HUES6 (cell line): Measurements from ENCODE around the gene OR1I1.
"Not testable (repeated sequence)": the region's sequence is repeated elsewhere in the genome, so short reads cannot be mapped to it uniquely, and the experiment has no call there.

Source experiments
- H3K27ac ChIP-seq: 2 replicates; pipeline ENCODE4 v1.7.0; 2013; ENCODE audit warnings: low read depth, mild to moderate bottlenecking, low read length, inconsistent platforms
- H3K27me3 ChIP-seq: 2 replicates; pipeline ENCODE4 v1.6.1; 2013; ENCODE audit warnings: low read length; ENCODE audit not compliant: control insufficient read depth, insufficient read depth
- H3K36me3 ChIP-seq: 2 replicates; pipeline ENCODE4 v1.6.1; 2013; ENCODE audit warnings: low read length; ENCODE audit not compliant: control insufficient read depth, insufficient read depth
- H3K4me1 ChIP-seq: 2 replicates; pipeline ENCODE4 v1.6.1; 2013; ENCODE audit warnings: low read length; ENCODE audit not compliant: control insufficient read depth, insufficient read depth
- H3K4me3 ChIP-seq: 2 replicates; pipeline ENCODE4 v1.5.1; 2013; ENCODE audit warnings: low read depth, low read length
- H3K9ac ChIP-seq: one replicate; pipeline ENCODE4 v1.6.1; 2013; ENCODE audit warnings: mild to moderate bottlenecking, low read length
- H3K9me3 ChIP-seq: 2 replicates; pipeline ENCODE4 v1.6.1; 2013; ENCODE audit warnings: low read depth, low read length; ENCODE audit not compliant: control insufficient read depth, insufficient read depth

Gene OR1I1

GRCh38 chr19:15062036-15062435, 20.0 kb upstream of the OR1I1 start:
- no peak overlapping the region for H3K4me3 ChIP-seq
- H3K9ac ChIP-seq, result no peak overlapping the region
- H3K36me3 ChIP-seq, result no peaks in the 10 kb centered on the region
- H3K9me3 ChIP-seq, result 0 out of 2 replicates have a peak, but pooled peaks cover 2% of the 10 kb centered on the region
- peaks cover 29% of the 10 kb centered on the region; the same call in 1 of the 2 replicates for H3K27me3 ChIP-seq
- no peak overlapping the region for H3K27ac ChIP-seq
- no peaks in the 10 kb centered on the region for H3K4me1 ChIP-seq

GRCh38 chr19:15070386-15070785, 11.6 kb upstream of the OR1I1 start:
- H3K27me3 ChIP-seq, H3K27ac ChIP-seq, H3K4me1 ChIP-seq, H3K36me3 ChIP-seq, H3K9me3 ChIP-seq, H3K4me3 ChIP-seq, H3K9ac ChIP-seq: not testable (repeated sequence)

DNA sequence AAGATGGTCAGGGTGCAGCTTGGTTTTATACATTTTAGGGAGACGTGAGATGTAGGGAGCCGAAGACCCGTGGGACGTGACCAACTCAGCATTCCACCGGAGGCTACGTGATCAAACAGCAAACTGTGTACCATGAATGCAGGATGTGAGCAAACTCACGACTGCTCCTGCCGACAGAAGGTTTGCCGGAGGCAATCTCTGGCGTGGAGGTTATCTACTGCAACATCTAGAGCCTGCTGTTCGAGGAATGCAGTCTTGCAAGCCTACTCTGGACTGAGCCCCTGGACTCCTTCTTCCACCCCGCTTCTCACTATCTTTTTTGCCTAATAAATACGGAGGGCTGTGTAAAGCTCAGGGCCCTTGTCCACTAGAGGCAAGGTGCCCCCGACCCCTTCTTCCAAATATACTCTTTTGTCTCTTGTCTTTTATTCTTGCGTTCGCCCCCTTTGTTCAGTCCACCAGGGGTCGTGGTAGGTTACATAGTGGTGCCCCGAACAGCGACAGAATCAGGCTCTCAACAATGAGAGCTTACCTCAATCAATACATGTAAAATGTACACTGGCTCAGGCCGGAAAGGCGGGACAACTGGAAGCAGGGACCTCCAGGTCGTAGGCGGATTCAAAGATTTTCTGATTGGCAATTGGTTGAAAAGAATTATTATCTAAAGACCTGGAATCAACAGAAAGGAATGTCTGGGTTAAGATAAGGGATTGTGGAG, 8.9 kb upstream of the OR1I1 start:
- Histone ChIP-seq H3K27ac (no peak overlapping the region), H3K36me3 (no peaks in the 10 kb centered on the region), H3K27me3 (no peaks in the 10 kb centered on the region; the same call in 1 of the 2 replicates), H3K4me1 (no peaks in the 10 kb centered on the region), H3K9ac (no peak overlapping the region), H3K9me3 (no peaks in the 10 kb centered on the region), H3K4me3 (no peak overlapping the region)

- Histone ChIP-seq H3K27ac (no peak overlapping the region), H3K9me3 (no peaks in the 10 kb centered on the region), H3K36me3 (no peaks in the 10 kb centered on the region), H3K4me3 (no peak overlapping the region), H3K27me3 (no peaks in the 10 kb centered on the region; the same call in 1 of the 2 replicates), H3K4me1 (no peaks in the 10 kb centered on the region), H3K9ac (no peak overlapping the region)
Observed at GRCh38 chr19:15074371-15074770, 7.6 kb upstream of the OR1I1 start.

- Histone ChIP-seq H3K27ac (no peak overlapping the region), H3K4me3 (no peak overlapping the region), H3K27me3 (no peaks in the 10 kb centered on the region; the same call in 1 of the 2 replicates), H3K9ac (no peak overlapping the region), H3K9me3 (no peaks in the 10 kb centered on the region), H3K36me3 (no peaks in the 10 kb centered on the region), H3K4me1 (no peaks in the 10 kb centered on the region)
Observed at GRCh38 chr19:15075806-15076205, 6.2 kb upstream of the OR1I1 start.

GRCh38 chr19:15080002-15080401, 2.0 kb upstream of the OR1I1 start:
- H3K9me3 ChIP-seq, H3K4me3 ChIP-seq, H3K36me3 ChIP-seq, H3K4me1 ChIP-seq, H3K9ac ChIP-seq, H3K27ac ChIP-seq: not testable (repeated sequence)
- peaks cover 13% of the 10 kb centered on the region; the same call in 1 of the 2 replicates for H3K27me3 ChIP-seq

- H3K9me3 ChIP-seq, result no peaks in the 10 kb centered on the region
- H3K27me3 ChIP-seq, result peaks cover 50% of the 10 kb centered on the region
- no peaks in the 10 kb centered on the region for H3K36me3 ChIP-seq
- no peak overlapping the region for H3K9ac ChIP-seq
- H3K27ac ChIP-seq, result no peak overlapping the region
- no peak overlapping the region for H3K4me3 ChIP-seq
- H3K4me1 ChIP-seq, result no peaks in the 10 kb centered on the region
Observed at GRCh38 chr19:15087182-15087581, 5.2 kb downstream of the OR1I1 start.

- Histone ChIP-seq H3K4me1 (no peaks in the 10 kb centered on the region), H3K9me3 (no peaks in the 10 kb centered on the region), H3K27ac (no peak overlapping the region), H3K4me3 (no peak overlapping the region), H3K27me3 (peaks cover 21% of the 10 kb centered on the region), H3K9ac (no peak overlapping the region), H3K36me3 (no peaks in the 10 kb centered on the region)
Observed at GRCh38 chr19:15091918-15092753, 10.1 kb downstream of the OR1I1 start.

- no peaks in the 10 kb centered on the region for H3K36me3 ChIP-seq
- H3K4me3 ChIP-seq, result no peak overlapping the region
- no peak overlapping the region for H3K27ac ChIP-seq
- no peak overlapping the region for H3K9ac ChIP-seq
- H3K4me1 ChIP-seq, result no peaks in the 10 kb centered on the region
- H3K27me3 ChIP-seq, result peaks cover 12% of the 10 kb centered on the region; the same call in 1 of the 2 replicates
- H3K9me3 ChIP-seq, result no peaks in the 10 kb centered on the region
Observed at GRCh38 chr19:15093001-15093400, 11.0 kb downstream of the OR1I1 start.

DNA sequence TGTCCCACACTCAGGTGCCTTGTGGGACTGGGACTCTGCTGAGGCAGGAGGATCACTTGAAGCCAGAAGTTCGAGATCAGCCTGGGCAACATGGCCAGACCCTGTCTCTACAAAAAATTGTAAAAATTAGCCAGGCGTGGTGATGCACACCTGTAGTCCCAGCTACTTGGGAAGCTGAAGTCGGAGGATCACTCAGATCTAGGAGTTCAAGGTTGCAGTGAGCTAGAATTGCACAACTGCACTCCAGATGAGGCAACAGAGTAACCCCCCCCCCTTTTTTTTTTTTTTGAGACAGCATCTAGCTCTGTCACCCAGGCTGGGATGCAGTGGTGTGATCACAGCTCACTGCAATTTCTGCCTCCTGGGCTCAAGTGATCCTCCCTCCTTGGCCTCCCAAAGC, 14.2 kb downstream of the OR1I1 start:
- Histone ChIP-seq H3K27me3 (no peaks in the 10 kb centered on the region), H3K9me3 (no peaks in the 10 kb centered on the region), H3K4me1 (no peaks in the 10 kb centered on the region), H3K36me3 (no peaks in the 10 kb centered on the region), H3K27ac (no peak overlapping the region), H3K4me3 (no peak overlapping the region), H3K9ac (no peak overlapping the region)

- not testable (repeated sequence) for H3K9ac ChIP-seq, H3K4me1 ChIP-seq, H3K4me3 ChIP-seq, H3K9me3 ChIP-seq, H3K27ac ChIP-seq, H3K36me3 ChIP-seq, H3K27me3 ChIP-seq
Observed at GRCh38 chr19:15097980-15098379, 16.0 kb downstream of the OR1I1 start.
